HG03575 (cell line): Measurements from ENCODE around the gene PHAX.
"Not testable (repeated sequence)": the region's sequence is repeated elsewhere in the genome, so short reads cannot be mapped to it uniquely, and the experiment has no call there.

ENCODE experiments used
- ATAC-seq: cut with Tn5 transposase; IDR thresholded peaks from one replicate; pipeline ENCODE4 v1.9.1; 2021; ENCODE audit not compliant: unreplicated experiment, insufficient number of reproducible peaks, low FRiP score; ENCODE audit errors: extremely low read depth

The PHAX gene, protein sequence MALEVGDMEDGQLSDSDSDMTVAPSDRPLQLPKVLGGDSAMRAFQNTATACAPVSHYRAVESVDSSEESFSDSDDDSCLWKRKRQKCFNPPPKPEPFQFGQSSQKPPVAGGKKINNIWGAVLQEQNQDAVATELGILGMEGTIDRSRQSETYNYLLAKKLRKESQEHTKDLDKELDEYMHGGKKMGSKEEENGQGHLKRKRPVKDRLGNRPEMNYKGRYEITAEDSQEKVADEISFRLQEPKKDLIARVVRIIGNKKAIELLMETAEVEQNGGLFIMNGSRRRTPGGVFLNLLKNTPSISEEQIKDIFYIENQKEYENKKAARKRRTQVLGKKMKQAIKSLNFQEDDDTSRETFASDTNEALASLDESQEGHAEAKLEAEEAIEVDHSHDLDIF

DNA sequence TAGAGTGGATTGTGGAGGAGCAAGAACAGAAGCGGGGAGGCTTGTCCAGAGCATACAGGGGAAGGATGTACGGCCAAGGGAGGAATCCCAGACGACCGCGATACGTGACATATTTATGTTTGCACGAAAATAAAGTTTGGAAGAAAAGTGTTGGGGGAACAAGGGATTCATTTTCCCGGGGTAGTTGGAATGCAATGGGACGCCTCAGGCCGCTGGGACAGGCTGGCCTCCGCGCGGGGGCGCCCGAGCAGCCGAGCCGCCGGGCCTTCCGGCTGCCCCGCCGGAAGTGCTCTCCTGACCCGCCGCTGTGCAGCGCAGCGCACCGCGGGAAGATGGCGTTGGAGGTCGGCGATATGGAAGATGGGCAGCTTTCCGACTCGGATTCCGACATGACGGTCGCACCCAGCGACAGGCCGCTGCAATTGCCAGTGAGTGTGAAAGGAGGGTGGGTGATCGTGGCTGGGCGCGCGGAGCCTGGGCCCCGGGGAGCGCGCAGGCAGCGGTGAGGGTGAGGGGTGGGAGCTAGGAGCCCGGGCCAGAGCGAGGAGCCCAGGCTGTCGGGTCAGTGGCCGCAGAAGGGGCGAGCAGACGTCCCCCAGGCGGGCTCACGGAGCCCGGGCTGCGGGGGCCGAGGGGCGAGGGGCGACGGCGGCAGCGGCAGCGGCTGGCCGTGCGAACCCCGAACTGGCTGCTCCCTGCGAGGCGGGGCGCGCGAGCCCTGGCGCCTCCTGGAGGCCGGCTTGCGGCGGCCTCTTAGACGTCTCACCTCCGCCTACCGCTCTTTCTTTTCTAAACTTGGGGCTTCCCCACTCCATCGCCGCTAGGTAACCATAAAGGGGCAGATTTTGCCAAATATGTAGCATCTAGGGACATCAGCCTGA lies at the start of gene PHAX:
Gene PHAX, plus strand, starts transcription at position 317 of the 881 bp plus-strand sequence. Its CDS starts 16 bp downstream, at position 333.
- ATAC-seq: peak; percentile 65

DNA sequence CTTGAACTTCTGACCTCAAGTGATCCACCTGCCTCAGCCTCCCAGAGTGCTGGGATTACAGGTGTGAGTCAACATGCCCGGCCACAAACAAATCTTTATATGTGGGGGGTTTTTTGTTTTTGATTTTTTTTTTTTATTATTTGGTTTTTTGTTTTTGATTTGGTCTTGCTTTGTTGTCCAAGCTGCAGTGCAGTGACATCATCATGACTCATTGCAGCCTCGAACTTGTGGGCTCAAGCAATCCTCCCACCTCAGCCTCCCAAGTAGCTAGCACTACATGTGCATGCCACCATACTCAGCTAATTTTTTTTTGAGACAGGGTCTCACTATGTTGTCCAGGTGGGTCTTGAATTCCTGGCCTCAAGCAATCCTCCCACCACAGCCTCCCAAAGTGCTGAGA lies 48.1 kb upstream of the PHAX start:
- ATAC-seq: no peak

DNA sequence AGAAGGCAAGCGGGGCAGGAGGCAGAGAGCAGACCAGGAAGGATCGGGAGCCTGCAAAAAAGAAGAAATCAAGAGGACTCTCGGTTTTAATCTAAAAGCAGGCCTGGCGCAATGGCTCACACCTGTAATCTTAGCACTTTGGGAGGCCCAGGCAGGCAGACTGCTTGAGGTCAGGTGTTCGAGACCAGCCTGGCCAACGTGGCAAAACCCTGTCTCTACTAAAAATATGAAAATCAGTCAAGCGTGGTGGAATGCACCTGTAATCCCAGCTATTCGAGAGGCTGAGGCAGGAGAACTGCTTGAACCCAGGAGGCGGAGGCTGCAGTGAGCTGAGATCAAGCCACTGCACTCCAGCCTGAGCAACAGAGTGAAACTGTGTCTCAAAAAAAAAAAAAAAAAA lies 45.6 kb upstream of the PHAX start:
- ATAC-seq: not testable (repeated sequence)

DNA sequence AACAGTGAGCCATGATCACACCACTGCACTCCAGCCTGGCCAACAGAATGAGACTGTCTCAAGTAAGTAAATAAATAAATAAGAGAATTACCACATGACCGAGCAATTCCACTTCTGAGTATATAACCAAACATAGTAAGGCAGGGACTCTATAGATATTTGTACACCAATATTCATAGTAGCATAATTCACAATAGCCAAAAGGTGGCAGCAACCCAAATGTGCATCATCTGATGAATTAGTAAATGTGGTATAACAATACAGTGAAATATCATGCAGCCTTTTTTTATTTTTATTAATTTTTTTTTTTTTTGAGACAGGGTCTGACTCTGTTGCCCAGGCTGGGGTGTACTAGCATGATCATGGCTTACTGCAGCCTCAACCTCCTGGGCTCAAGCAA lies 38.8 kb upstream of the PHAX start:
- no peak for ATAC-seq

DNA sequence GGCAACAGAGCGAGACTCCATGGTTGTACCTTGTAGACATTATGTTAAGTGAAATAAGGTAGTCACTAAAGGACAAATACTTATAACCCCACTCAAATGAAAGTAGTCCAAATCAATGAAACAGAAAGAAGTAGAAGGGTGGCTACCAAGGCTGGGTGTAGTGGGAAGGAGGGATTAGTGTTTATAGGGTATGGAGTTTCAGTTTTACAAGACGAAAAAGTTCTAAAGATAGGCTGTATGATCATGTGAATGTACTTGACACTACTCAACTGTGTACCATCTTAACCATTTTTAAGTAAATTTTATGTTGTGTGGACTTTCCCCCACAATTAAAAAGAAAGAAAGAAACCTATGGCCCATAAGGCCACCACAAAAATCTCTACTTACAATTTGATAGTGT lies 37.9 kb upstream of the PHAX start:
- peak; percentile 97 for ATAC-seq

DNA sequence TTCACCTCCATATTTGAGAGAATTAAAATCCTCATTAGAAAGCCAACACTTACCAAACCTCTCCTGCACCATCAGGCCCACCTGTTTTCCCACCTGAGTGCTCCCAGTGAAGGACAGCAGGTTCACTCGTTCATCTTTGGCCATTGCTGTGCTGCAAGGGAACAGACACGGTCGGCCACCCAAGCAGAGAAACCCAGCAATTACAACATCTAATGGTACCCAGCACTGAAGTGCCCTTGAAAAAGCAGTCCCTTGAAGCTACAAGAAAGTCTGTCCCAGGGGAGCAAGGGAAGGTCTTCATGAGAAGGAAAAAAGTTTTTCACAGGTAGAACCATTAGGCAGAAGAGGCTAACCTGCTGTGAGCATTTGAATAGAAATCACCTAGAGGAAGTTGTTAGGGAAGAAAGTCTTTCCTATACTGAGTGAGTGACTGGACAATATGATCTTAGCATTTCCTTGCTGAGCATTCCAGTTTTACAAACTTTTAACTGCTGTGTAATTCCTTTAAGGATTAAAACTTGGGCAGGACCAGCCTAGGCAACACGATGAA lies 32.5 kb upstream of the PHAX start:
- no peak for ATAC-seq

DNA sequence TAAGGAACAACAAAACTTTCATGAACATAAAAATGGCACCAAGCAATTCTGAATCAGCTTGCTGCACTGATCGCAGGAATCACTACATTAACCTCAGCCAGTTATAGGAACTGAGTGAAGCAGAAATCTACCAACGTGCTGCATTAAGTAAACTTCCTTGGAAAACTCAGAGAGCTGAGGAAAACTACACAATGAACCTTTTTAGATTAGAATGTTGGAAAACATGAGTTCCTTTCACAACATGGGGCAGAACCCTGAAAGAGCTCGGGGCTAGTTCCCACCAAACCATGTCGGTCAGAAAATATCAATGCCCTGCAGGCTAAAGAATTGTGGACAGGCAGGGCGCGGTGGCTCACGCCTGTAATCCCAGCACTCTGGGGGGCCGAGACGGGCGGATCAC lies 25.1 kb upstream of the PHAX start:
- ATAC-seq: no peak

DNA sequence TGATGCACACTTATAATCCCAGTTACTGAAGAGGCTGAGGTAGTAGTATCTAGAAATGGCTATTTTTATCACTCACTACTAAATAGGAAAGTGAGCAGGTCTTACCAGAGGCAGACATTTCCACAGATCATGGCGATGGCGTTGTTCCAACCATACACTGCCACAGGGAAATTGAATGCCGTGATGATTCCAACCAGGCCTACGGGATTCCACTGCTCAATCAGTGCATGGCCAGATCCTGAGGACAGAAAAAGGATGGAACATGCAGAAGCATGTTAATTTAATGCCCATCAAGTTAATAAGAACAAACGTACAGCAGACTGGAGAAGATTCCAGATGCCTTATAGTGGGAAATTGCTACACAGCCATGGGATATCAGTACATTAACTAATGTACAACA lies 23.8 kb upstream of the PHAX start:
- no peak for ATAC-seq

DNA sequence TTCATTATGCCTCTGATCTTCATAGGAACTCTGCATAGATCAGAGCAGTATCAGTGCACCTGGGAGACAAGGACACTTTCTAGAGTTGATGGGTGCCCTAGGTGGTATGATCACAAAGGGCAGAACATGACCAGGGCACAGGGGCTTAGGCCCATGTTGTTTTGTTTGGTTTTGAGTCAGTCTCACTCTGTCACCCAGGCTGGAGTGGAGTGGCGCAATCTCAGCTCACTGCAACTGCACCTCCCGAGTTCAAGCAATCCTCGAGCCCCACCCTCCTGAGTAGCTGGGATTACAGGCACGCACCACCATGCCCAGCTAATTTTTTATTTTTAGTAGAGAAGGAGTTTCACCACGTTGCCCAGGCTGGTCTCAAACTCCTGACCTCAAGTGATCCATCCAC lies 23.3 kb upstream of the PHAX start:
- no peak for ATAC-seq

DNA sequence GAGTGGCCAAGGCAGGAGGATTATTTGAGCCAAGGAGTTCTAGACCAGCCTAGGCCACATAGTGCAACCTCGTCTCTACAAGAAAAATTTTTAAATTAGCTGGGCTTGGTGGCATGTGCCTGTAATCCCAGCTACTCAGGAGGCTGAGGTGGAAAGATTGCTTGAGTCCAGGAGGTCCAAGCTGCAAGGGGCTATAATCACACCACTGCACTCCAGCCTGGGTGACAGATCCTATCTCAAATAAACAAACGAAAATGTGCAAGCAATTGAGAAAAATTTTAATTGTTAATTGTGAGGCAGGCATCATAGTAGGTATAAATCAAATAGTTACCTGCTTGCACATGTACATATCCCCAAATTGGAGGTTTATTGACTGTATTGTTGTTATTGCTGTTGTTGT lies 21.0 kb upstream of the PHAX start:
- ATAC-seq: no peak

DNA sequence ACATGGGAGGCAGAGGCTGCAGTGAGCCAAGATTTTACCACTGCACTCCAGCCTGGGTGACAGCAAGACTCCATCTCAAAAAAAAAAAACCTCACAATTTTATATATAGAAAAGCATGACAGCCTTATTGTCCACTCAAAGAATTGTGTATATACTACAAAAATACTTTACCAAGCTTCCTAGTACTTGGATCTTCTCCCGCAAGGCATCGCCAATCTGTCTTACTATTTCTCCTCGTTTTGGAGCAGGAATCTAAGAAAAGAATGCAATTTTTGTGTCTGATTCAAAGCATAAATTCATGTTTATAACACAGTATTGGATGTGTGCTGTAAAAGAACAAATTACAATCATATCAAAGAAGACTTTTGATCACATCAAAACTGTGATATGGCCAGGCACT lies 17.0 kb upstream of the PHAX start:
- ATAC-seq: no peak

DNA sequence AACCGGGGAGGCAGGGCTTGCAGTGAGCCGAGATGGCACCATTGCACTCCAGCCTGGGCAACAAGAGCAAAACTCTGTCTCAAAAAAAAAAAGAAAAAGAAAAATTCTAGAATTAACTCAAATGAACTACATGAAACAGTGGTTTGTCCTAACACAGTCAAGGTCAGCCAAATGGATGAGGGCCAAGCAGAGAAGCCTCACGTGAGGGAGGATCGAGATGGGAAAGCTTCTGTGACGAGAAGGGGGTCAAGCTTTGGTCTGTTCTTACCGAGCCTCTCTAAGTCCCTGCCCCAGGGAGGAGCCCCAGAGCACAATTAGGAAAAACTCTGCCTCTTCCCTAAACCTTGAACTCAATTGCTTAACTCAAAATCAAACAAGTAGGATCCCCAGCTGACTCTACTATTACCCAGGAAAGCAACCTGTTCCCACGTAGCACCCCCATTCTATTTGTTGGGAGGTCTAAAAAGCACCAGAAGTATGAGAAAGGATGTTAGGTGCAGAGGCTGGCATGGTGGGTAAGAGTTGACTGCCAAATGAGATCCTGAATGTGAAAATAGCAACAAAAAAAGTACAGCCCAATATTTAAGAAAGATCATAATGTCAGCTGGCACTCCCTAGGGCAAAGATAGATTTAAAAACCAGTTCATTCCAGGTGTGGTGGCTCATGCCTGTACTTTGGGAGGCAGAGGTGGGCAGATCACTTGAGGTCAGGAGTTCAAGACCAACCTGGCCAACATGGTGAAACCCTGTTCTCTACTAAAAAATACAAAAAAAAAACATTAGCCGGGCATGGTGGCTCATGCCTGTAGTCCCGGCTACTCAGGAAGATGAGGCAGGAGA lies 13.0 kb upstream of the PHAX start:
- ATAC-seq: no peak

DNA sequence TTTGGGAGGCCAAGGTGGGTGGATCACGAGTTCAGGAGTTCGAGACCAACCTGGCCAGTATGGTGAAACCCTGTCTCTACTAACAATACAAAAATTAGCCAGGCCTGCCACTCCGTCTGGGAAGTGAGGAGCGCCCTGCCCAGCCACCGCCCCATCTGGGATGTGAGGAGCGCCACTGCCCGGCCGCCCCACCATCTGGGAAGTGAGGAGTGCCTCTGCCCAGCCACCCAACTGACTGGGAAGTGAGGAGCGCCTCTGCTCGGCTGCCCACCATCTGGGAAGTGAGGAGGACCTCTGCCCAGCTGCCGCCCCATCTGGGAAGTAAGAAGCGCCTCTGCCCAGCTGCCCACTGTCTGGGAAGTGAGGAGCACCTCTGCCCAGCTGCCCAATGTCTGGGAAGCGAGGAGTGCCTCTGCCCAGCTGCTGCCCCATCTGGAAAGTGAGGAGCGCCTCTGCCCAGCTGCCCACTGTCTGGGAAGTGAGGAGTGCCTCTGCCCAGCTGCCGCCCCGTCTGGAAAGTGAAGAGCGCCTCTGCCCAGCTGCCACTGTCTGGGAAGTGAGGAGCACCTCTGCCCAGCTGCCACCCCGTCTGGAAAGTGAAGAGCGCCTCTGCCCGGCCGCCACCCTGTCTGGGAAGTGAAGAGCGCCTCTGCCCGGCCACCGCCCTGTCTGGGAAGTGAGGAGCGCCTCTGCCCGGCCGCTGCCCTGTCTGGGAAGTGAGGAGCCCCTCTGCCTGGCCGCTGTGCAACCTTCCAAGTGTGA lies 11.0 kb upstream of the PHAX start:
- ATAC-seq: no peak

DNA sequence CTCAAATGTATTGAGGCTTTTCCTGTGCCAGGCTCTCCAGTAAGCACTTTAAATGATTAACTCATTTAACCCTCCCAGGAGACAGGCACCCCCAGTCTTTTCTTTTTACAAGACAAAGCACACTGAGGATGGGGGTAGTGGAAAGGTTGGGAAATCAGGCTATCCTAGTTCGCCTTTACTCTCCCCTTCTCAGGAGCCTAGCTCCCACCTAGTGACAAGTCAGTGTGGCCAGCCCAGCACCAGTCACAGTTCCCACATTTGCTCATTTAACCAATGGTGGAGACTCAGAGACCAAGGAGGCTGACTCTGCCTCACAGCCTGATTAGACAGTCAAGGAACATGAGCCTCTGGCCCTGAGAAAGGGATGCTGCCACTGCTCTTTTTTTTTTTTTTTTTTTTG lies 9.2 kb upstream of the PHAX start:
- ATAC-seq: no peak

DNA sequence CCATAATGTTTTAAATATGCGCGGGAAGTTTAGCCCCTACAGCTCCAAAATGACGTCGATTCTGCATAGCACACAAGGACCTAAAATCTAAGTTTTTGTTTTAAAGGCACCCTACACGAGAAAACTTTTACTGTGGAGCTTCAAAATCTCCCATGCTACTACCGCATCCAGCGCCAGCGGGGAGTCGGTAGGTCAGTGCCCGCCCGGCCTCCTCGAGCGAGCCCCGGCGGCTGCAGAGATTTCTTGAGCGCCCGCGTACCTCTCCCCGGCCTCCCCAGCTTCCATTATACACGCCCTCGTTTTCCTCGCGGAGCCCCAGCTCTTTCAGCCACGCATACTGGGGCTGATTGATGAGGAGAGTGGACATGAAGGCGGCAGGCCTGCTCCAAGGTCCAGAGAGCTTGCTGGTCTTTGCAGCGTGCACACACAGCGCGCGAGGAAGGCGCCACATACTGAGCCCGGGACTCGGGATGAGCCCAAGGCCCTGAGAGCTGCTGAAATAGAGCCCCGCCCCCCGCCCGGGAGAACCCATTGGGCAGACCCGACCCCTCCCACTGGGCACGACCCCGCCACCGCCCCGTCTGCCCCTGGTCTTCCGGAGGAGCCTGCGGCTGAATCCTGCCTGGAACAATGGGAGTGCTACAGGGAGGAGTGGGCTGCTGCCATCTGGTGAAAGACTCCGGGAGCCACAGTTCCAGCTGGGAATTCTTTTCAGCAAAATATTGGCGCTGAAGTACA lies 5.8 kb upstream of the PHAX start, which contains the start of gene ALDH7A1:
Gene ALDH7A1, minus strand, starts transcription at position 472 of the 738 bp plus-strand sequence. Its CDS starts 21 bp downstream, at position 451.
- peak; percentile 58 for ATAC-seq

DNA sequence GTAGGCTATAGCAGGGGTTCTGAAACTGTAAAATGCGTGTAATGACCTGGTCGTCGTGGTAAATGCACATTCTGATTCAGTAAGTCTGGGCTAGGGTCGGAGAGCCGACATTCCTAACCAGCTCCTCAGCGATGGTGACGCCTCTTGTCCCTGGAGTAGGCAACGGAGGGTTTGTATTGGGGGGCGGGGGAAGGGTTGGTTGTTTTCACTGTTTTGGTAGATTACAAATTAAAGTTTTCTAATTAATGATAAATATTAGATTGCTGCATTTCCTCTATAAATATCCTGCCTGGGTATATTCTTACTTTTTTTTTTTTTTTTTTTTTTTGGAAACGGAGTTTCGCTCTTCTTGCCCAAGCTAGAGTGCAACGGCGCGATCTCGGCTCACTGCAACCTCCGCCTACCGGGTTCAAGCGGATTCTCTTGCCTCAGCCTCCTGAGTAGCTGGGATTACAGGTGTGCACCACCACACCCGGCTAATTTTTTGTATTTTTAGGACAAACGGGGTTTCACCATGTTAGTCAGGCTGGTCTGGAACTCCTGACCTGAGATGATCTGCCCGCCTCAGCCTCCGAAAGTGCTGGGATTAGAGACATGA lies 5.2 kb upstream of the PHAX start:
- ATAC-seq: no peak

DNA sequence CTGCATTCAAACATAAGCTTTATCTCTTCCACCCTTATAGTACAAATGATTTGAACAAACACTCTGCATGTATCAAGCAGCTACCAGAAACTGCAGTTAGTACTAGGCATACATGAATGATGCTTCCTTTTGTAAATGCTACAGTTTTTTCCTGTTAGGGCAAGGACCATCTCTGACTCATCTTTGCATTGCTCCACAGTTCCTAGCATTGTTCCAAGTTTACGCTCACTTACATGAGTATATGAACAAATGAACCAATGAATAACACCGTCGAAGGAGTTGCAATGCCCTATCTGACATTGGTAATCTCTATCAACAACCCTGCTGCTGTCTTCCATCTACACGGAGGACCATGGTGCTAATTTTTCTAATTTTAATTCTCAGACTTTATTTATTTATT lies 3.6 kb upstream of the PHAX start:
- ATAC-seq: no peak
